H1 (cell line): ENCODE measurements around the gene FOXP2.

Source experiments
- BCL11A ChIP-seq, 2 experiments: IDR thresholded peaks; one replicate each; pipeline ENCODE4 v1.6.1; 2011; ENCODE audit warnings: low read depth in 2 of 2, low read length in 2 of 2, mild to moderate bottlenecking in 2 of 2
- CEBPB ChIP-seq: IDR thresholded peaks from 2 replicates; pipeline ENCODE4 v1.6.1; 2012; ENCODE audit warnings: low read depth, low read length
- CTCF ChIP-seq, 3 experiments: IDR thresholded peaks; 1 replicate in 2 of 3; 2 replicates in 1 of 3; pipeline versions ENCODE4 v1.5.1 to v1.6.1; 2011; ENCODE audit warnings: low read length in 3 of 3, mild to moderate bottlenecking in 3 of 3, inconsistent platforms in 2 of 3, low read depth in 1 of 3, moderate library complexity in 1 of 3; ENCODE audit not compliant: insufficient read depth in 1 of 3; ENCODE audit errors: control extremely low read depth in 1 of 3
- EP300 ChIP-seq, 2 experiments: IDR thresholded peaks; 1 replicate in 1 of 2; 2 replicates in 1 of 2; pipeline ENCODE4 v1.6.1; 2011 to 2012; ENCODE audit warnings: low read depth in 2 of 2, low read length in 2 of 2, mild to moderate bottlenecking in 2 of 2, borderline replicate concordance in 1 of 2, inconsistent platforms in 1 of 2, moderate library complexity in 1 of 2
- HDAC6 ChIP-seq: IDR thresholded peaks from one replicate; pipeline ENCODE4 v1.7.1; 2012; ENCODE audit warnings: low read depth, mild to moderate bottlenecking, inconsistent platforms, low read length, moderate library complexity
- RAD21 ChIP-seq, 2 experiments: IDR thresholded peaks in 1 of 2; conservative IDR thresholded peaks in 1 of 2; 2 replicates each; pipeline ENCODE4 v1.6.1; 2011; ENCODE audit warnings: low read depth in 2 of 2, low read length in 2 of 2, improper control_type of control experiment in 1 of 2, inconsistent platforms in 1 of 2, mild to moderate bottlenecking in 1 of 2, moderate library complexity in 1 of 2
- RBBP5 ChIP-seq: IDR thresholded peaks from 2 replicates; pipeline ENCODE4 v1.7.1; 2012; ENCODE audit warnings: low read depth, mild to moderate bottlenecking, inconsistent platforms, low read length, moderate library complexity, borderline replicate concordance
- TAF1 ChIP-seq: IDR thresholded peaks from 2 replicates; pipeline ENCODE4 v1.6.1; 2011; ENCODE audit warnings: mild to moderate bottlenecking, low read depth, low read length

- TF ChIP-seq CTCF (IDR thresholded peaks at IDR 0.05; ENCODE audit: control extremely low read depth in 1 of 3, insufficient read depth in 1 of 3, low read depth in 1 of 3, low read length in 3 of 3) (no peak), RBBP5 (no peak), CEBPB (no peak), RAD21 (IDR thresholded peaks at IDR 0.05 in 1 of 2, conservative IDR thresholded peaks at IDR 0.05 in 1 of 2; ENCODE audit: low read depth in 2 of 2, low read length in 2 of 2) (no peak), HDAC6 (no peak), TAF1 (no peak), BCL11A (IDR thresholded peaks at IDR 0.05; ENCODE audit: low read depth in 2 of 2, low read length in 2 of 2) (no peak), EP300 (IDR thresholded peaks at IDR 0.05; ENCODE audit: borderline replicate concordance in 1 of 2, low read depth in 2 of 2, low read length in 2 of 2) (no peak)
Measured at GRCh38 chr7:114700247-114700928, 285.8 kb downstream of the FOXP2 start.
